ENCODE data around the gene SMIM41. TPM values are rescaled to one million over a fixed set of nuclear protein-coding genes. Genes with fewer than 3 reads are reported as not detected.
A peak's percentile ranks its signal among the peaks of the same experiment; 100 is the strongest.

SMIM41 gene
- total RNA-seq, 1 experiment from 2014 or later, result not detected

- ChIA-PET CTCF (interaction anchor here (0.7 kb wide), 1 partner anchor 225 kb away, joined by 7 read pairs; no protein-coding TSS in a partner anchor), POLR2A (no interaction called here)
- no peaks in the 10 kb centered on the region for H3K36me3 ChIP-seq (ENCODE audit: control insufficient read depth, insufficient read depth, low read length)
- intact Hi-C loops (cut with micrococcal nuclease; ENCODE audit: unreplicated experiment) (loop anchor here (10.0 kb wide), 1 partner anchor 440 kb away; no protein-coding TSS in a partner anchor), in situ Hi-C loops (cut with HindIII; ENCODE audit: low pct_unique_long_range_greater_than_20kb, low sequenced_read_pairs) (no loop called here)
- H3K27me3 ChIP-seq (ENCODE audit: control insufficient read depth, insufficient read depth, low read length), result no peaks in the 10 kb centered on the region
- TF ChIP-seq REST (IDR thresholded peaks at IDR 0.05; ENCODE audit: insufficient read depth in 1 of 2, low read depth in 2 of 2, low read length in 1 of 2) (no peak), SIN3A (IDR thresholded peaks at IDR 0.05; ENCODE audit: borderline replicate concordance, insufficient read depth, low read depth, low read length) (no peak), TCF7L2 (IDR thresholded peaks at IDR 0.05; ENCODE audit: low read depth, low read length) (no peak), POLR2AphosphoS5 (IDR thresholded peaks at IDR 0.05; ENCODE audit: low read depth, low read length) (no peak), CTCF (IDR thresholded peaks at IDR 0.05) (no peak)
- DNase-seq (ENCODE audit: low read depth, low spot score) (no peak), ATAC-seq (no peak)
- peak overlapping the region; percentile 66 for H3K27ac ChIP-seq (ENCODE audit: low read length)
- no peak overlapping the region for H3K4me3 ChIP-seq (ENCODE audit: low read depth in 2 of 2, low read length in 2 of 2)
- peaks cover 57% of the 10 kb centered on the region for H3K4me1 ChIP-seq (ENCODE audit: control insufficient read depth, insufficient read depth, low read length)
- no peaks in the 10 kb centered on the region for H3K9me3 ChIP-seq (ENCODE audit: control insufficient read depth, insufficient read depth, low read depth, low read length)
- BruUV-seq (replicated peaks), result no TSS peak
Measured at GRCh38 chr12:52144512-52145227, 65.2 kb downstream of the SMIM41 start.

- ChIA-PET POLR2A (no interaction called here), CTCF (interaction anchor here (0.6 to 1.1 kb wide), 2 partner anchors 11 to 13 kb away, joined by 3 to 4 read pairs; no protein-coding TSS in a partner anchor)
- Histone ChIP-seq H3K27me3 (ENCODE audit: control insufficient read depth, insufficient read depth, low read length) (no peaks in the 10 kb centered on the region), H3K4me3 (ENCODE audit: low read depth in 2 of 2, low read length in 2 of 2) (no peak overlapping the region), H3K4me1 (ENCODE audit: control insufficient read depth, insufficient read depth, low read length) (peaks cover 65% of the 10 kb centered on the region), H3K36me3 (ENCODE audit: control insufficient read depth, insufficient read depth, low read length) (no peaks in the 10 kb centered on the region), H3K27ac (ENCODE audit: low read length) (peak overlapping the region; percentile 97), H3K9me3 (ENCODE audit: control insufficient read depth, insufficient read depth, low read depth, low read length) (no peaks in the 10 kb centered on the region)
- BruUV-seq (replicated peaks), result no TSS peak
- ATAC-seq (no peak), DNase-seq (ENCODE audit: low read depth, low spot score) (no peak)
- no peak for TF ChIP-seq CTCF (IDR thresholded peaks at IDR 0.05)
- no peak for TF ChIP-seq POLR2AphosphoS5 (IDR thresholded peaks at IDR 0.05; ENCODE audit: low read depth, low read length)
- TF ChIP-seq TCF7L2 (IDR thresholded peaks at IDR 0.05; ENCODE audit: low read depth, low read length), result no peak
- TF ChIP-seq REST (IDR thresholded peaks at IDR 0.05; ENCODE audit: insufficient read depth in 1 of 2, low read depth in 2 of 2, low read length in 1 of 2), result no peak
- TF ChIP-seq SIN3A (IDR thresholded peaks at IDR 0.05; ENCODE audit: borderline replicate concordance, insufficient read depth, low read depth, low read length), result no peak
- in situ Hi-C loops (cut with HindIII; ENCODE audit: low pct_unique_long_range_greater_than_20kb, low sequenced_read_pairs) (no loop called here), intact Hi-C loops (cut with micrococcal nuclease; ENCODE audit: unreplicated experiment) (loop anchor here (10.0 kb wide), 1 partner anchor 439 kb away; no protein-coding TSS in a partner anchor)
Measured at GRCh38 chr12:52145228-52146088, 66.0 kb downstream of the SMIM41 start.

All from Panc1 (cell line).